B cell (primary cell): Measurements from ENCODE around the gene MAGI2.

Experiments
- CTCF ChIP-seq: fragments of 200-600 bp; IDR thresholded peaks from one replicate; pipeline ENCODE4 v1.8.0; 2022; ENCODE audit warnings: antibody characterized with exemption, mild to moderate bottlenecking
- EZH2 ChIP-seq: IDR thresholded peaks from 2 replicates; pipeline ENCODE4 v1.6.1; 2012; ENCODE audit warnings: borderline replicate concordance, low read depth, mild to moderate bottlenecking, moderate library complexity, low read length; ENCODE audit not compliant: insufficient read depth, poor library complexity, severe bottlenecking

DNA sequence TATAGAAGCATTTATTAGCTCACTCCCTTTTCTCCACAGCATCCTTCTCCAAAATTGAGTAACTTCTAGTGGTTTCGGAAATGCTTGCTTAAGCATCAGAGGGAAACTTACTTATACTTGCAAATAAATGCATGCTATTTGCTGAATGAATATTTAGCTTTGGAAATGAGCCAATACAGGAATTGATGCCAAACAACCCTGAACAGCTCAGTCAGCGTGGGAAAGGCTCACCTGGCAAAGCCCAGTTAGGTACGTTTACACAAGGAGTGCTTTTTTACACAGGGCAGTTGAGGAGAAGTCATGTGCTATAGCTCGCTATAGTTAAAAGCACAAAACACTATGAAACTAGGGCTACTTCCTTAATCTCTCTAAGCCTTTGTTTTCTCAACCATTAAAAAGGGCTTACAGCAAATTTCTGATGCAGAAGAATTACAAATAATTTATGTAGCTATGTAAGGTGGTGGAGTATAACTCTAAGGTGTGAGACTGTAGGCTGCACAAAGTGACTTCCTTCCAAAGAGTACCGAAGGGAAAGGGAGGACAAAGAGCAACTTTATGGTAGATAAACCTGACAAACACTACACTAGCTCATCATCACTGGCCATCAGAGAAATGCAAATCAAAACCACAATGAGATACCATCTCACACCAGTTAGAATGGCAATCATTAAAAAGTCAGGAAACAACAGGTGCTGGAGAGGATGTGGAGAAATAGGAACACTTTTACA is 1156.7 kb downstream of the MAGI2 start:
- TF ChIP-seq CTCF, result no peak
- TF ChIP-seq EZH2, result no peak
